Activated T-helper 2 cell treated with anti-CD3 and anti-CD28 coated beads, Interferon-gamma antibody, Interleukin-2, Interleukin-4, amounts not matched to agents 10 μg/mL and 5 μg/mL and 100 μg/mL, durations not matched to agents 14 hours and 24 hours and 36 hours (primary cell): Measurements from ENCODE around the gene RCN2. TPM values are rescaled to one million over a fixed set of nuclear protein-coding genes. Genes with fewer than 3 reads are reported as not detected.
A peak's percentile ranks its signal among the peaks of the same experiment; 100 is the strongest.

Experiments
- DNase-seq: peaks from one replicate; pipeline ENCODE4 v3.0.0; 2021; ENCODE audit warnings: low spot score
- H3K27ac Mint-ChIP-seq: one replicate; pipeline ENCODE4 v1.8.0; 2021; ENCODE audit warnings: mixed read lengths
- H3K27me3 Mint-ChIP-seq: one replicate; pipeline ENCODE4 v1.8.0; 2021; ENCODE audit warnings: low read depth, mixed read lengths
- H3K36me3 Mint-ChIP-seq: one replicate; pipeline ENCODE4 v1.8.0; 2021; ENCODE audit warnings: low read depth, mixed read lengths
- H3K4me1 Mint-ChIP-seq: one replicate; pipeline ENCODE4 v1.8.0; 2021; ENCODE audit warnings: low read depth, mixed read lengths
- H3K4me3 Mint-ChIP-seq: one replicate; pipeline ENCODE4 v1.8.0; 2021; ENCODE audit warnings: low read depth, mild to moderate bottlenecking, moderate library complexity, mixed read lengths
- H3K9me3 Mint-ChIP-seq: one replicate; pipeline ENCODE4 v1.8.0; 2021; ENCODE audit warnings: mixed read lengths
- intact Hi-C: fragments of 100-400 bp; cut with micrococcal nuclease; formaldehyde crosslinking; loops from one replicate; pipeline ENCODE4 v1.15.1; 2023
- total RNA-seq: library from RNA; stranded (reverse); gene quantifications from 2 replicates; pipeline ENCODE4 v1.2.3, GENCODE V29; 2022

The RCN2 gene
- total RNA-seq, 1 donor from 2014 or later: 35.7 TPM

DNA sequence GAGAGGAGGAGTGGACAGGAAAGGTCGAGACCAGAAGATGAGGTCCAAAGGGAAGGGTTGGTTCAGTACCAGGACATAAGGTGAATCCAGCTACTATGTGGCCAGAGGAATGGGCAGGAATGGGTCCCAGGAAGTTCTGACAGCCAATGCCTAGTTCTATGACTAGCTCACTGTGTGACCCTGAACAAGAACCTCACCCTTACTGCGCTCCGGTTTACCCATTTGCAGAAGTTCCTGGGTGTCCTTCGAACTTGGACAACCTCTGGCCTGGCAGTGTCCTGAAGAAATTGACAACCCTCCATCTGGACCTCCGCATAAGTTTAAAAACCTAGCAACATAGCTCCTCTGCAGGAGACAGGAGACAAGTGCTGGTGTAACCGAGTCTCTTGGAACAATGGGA lies 51.2 kb downstream of the RCN2 start:
- Mint-ChIP-seq H3K36me3 (no peaks in the 10 kb centered on the region), H3K4me3 (no peak overlapping the region), H3K27ac (no peak overlapping the region), H3K4me1 (peaks cover 41% of the 10 kb centered on the region), H3K27me3 (no peaks in the 10 kb centered on the region), H3K9me3 (no peaks in the 10 kb centered on the region)
- intact Hi-C loops: loop anchor here (10.0 kb wide), 1 partner anchor 202 kb away; no protein-coding TSS in a partner anchor
- no peak for DNase-seq

DNA sequence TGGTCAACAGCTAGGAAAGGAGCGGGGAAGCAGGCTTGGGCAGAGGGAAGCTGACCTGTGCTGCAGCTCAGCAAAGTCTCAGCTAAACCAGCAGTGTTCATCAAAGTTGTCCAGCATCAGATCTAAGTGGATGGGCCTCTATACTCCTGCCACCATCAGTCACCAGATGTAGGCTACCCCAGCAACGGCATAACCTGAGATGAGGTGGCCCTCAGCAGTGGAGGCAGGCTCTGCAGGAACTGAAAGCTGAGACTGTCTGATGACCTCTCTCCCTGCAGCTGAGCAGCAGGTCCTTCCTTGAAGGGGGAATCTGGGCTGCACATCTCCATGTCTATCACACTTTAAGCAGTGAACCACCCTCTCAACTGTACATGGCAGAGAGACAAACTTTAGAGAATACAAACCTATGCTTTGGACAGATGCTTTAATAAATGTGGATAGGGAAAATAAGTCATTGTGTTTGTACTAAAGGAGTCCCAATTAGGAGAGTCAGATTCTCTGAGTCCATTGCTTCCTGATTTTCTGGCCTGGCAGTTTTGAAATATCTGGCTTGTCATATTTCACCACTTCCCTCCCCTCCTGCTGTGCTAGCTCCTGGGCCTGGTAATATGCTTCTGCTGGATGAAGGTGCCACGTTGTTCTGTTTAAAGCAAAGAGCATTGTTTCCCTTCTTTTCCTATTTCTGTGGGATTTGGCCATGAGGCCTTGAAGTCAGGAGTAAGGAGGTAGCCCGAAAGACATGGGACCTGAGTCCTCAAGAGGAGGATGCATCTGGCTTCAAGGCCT lies 52.2 kb downstream of the RCN2 start:
- no peak overlapping the region for H3K4me3 Mint-ChIP-seq
- no peaks in the 10 kb centered on the region for H3K9me3 Mint-ChIP-seq
- no peak overlapping the region for H3K27ac Mint-ChIP-seq
- no peak for DNase-seq
- peaks cover 47% of the 10 kb centered on the region for H3K4me1 Mint-ChIP-seq
- H3K36me3 Mint-ChIP-seq: no peaks in the 10 kb centered on the region
- intact Hi-C loops: loop anchor here (10.0 kb wide), 1 partner anchor 201 kb away; no protein-coding TSS in a partner anchor
- no peaks in the 10 kb centered on the region for H3K27me3 Mint-ChIP-seq

DNA sequence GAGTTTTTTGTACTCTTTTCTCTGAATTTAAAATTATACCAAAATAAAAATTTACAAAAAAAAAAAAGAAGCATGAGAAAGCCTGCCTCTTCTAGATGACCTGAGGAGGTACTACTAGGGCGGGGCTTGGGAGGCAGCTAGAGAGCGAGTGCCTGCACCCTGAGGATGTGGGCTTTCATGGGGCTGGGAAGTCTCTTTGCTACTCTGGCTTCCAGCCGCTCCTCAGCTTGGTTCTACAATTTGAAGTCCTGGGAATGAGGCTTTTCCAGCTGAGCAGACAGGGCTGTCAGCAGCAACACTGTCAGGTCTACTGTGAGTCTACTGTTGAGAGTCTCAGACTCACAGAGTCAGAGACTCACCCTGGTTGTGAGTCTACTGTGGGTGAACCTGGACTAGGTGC lies 55.2 kb downstream of the RCN2 start:
- intact Hi-C loops: loop anchor here (10.0 kb wide), 1 partner anchor 198 kb away; no protein-coding TSS in a partner anchor
- Mint-ChIP-seq H3K27ac (peak overlapping the region; percentile 99), H3K4me1 (peaks cover 64% of the 10 kb centered on the region), H3K27me3 (no peaks in the 10 kb centered on the region), H3K9me3 (no peaks in the 10 kb centered on the region), H3K36me3 (no peaks in the 10 kb centered on the region), H3K4me3 (no peak overlapping the region)
- no peak for DNase-seq

DNA sequence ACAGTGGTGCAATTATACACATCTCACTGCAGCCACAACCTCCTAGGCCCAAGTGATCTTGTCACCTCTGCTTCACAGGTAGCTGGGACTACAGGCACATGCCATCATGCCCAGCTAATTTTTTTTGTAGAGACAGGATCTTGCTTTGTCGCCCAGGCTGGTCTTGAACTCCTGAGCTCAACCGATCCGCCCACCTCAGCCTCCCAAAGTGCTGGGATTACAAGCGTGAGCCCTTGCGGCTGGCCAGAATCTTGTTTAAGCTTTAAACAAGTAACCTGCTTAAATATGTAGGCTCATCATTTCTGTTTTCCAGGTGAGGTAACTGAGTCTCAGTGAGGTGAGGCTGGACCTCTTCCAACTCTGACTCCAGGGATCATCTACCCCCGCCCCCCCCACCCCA lies 55.7 kb downstream of the RCN2 start:
- intact Hi-C loops: loop anchor here (10.0 kb wide), 1 partner anchor 198 kb away; no protein-coding TSS in a partner anchor
- Mint-ChIP-seq H3K4me1 (peaks cover 62% of the 10 kb centered on the region), H3K4me3 (no peak overlapping the region), H3K27me3 (no peaks in the 10 kb centered on the region), H3K9me3 (no peaks in the 10 kb centered on the region), H3K36me3 (no peaks in the 10 kb centered on the region), H3K27ac (peak overlapping the region; percentile 99)
- DNase-seq: no peak

DNA sequence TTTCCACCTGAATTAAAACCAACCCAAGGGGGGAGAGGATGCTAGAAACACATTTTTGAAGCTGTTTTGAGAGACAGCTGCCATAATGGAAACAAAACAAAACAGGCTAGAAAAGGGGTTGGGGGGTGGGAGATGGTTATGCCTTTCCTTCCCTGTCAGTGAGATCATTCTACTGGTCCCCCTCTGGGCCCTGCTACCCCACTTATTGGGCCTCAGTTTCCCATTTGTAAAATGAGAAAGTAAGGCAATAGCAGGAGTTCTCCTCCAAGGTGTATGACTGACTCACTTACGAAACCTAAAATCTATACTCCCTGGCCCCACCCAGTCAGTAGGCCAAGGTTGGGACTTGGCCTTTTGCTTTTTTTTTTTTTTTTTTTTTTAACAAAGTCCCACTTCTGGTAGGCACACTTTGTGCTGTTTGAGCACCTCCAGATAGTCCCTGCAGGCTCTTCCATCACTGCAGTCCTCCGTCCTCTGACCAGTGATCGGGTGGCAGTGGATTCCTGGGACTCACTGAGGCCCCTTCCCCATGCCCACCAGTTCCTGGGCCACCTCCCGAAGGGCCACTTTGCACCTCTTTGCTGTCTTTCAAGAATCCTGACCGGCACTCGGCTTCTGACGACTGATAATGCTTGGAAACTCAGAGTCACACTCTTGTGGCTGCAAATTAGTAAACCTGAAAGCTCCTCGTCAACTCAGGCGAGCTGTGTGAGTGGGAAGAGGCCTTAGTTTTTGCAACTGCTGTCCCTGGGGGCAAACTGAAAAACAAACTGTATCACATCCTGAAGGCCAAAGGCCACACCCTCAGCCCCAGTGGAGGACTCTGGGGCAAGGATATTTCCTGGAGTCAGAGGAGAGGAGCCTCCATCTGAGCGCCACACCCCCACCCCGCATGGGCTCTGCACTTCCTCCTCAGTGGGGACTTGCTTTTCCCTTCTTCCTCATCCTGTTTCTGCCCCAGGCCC lies 56.6 kb downstream of the RCN2 start:
- no peaks in the 10 kb centered on the region for H3K36me3 Mint-ChIP-seq
- peaks cover 62% of the 10 kb centered on the region for H3K4me1 Mint-ChIP-seq
- intact Hi-C loops: loop anchor here (1.0 to 10.0 kb wide), 5 partner anchors 9 to 197 kb away; no protein-coding TSS in a partner anchor
- peak overlapping the region; percentile 99 for H3K27ac Mint-ChIP-seq
- DNase-seq: peak; percentile 76
- H3K4me3 Mint-ChIP-seq: peak overlapping the region; percentile 58
- no peaks in the 10 kb centered on the region for H3K27me3 Mint-ChIP-seq
- H3K9me3 Mint-ChIP-seq: no peaks in the 10 kb centered on the region

DNA sequence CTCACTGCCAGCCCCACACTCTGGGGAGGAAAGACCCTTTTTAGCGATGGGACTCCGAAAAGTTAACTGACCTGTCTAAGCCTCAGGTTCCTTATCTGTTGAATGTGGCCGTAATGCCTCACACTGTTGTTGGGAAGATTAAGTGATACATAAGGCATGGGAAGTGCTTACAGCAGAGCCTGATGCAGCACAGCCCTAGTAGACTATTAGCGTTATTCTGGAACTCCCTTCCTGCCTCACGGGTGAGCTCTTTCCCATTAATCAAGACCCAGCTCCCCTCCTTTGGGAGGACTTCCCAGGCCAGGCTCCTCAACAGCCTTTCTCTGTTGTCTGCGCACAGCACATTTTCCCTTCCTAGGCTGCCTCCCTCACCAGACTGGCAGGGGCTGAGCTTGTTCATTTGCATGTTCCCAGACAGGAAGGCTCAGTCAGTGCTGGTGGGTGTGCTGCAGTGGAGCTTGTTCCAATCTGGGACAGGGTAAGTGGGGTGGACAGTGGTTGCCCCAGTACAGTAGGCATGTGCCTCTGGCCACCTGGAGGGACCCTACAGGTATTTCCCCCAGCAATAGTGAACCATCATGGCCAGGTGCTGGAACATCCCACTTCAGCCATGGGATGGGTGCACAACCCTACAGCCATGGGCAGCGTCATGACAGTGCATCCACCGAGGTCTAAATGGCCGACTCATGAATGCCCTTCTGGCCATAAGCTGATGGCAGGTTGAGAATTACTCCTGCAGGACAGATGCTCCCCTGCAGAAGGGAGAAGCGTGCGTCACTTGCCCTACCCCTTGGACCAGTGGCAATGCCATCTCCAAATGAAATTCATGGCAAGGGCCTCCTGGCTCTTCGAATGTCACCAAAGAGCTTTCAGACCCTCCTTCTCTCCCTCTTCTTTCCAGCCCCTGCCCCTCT lies 57.6 kb downstream of the RCN2 start:
- peak overlapping the region; percentile 99 for H3K27ac Mint-ChIP-seq
- no peak for DNase-seq
- H3K36me3 Mint-ChIP-seq: no peaks in the 10 kb centered on the region
- intact Hi-C loops: loop anchor here (1.0 to 10.0 kb wide), 5 partner anchors 8 to 196 kb away; no protein-coding TSS in a partner anchor
- peaks cover 63% of the 10 kb centered on the region for H3K4me1 Mint-ChIP-seq
- no peaks in the 10 kb centered on the region for H3K9me3 Mint-ChIP-seq
- H3K27me3 Mint-ChIP-seq: no peaks in the 10 kb centered on the region
- peak overlapping the region; percentile 58 for H3K4me3 Mint-ChIP-seq

DNA sequence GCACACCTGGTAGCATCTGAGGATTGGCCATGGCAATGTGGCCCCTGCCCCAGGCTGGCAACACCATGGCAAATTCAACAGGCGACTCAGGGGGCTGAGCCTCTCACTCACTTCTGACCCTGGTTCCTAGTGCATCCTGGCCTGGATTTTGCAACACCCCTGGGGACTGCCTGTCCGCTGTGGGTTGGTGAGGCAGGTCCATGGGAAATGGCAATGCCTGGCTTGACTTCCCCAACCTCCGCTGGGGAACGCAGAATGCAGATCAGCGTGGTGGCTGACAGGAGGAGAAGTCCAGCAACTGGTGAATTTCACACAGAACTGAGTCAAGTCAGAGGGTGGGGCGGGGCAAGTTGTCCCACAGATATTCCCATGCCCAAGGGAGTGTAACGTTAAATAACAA lies 59.5 kb downstream of the RCN2 start:
- H3K27ac Mint-ChIP-seq: no peak overlapping the region
- intact Hi-C loops: no loop called here
- no peak overlapping the region for H3K4me3 Mint-ChIP-seq
- H3K9me3 Mint-ChIP-seq: no peaks in the 10 kb centered on the region
- no peak for DNase-seq
- peaks cover 6% of the 10 kb centered on the region for H3K36me3 Mint-ChIP-seq
- H3K4me1 Mint-ChIP-seq: peaks cover 61% of the 10 kb centered on the region
- H3K27me3 Mint-ChIP-seq: no peaks in the 10 kb centered on the region

DNA sequence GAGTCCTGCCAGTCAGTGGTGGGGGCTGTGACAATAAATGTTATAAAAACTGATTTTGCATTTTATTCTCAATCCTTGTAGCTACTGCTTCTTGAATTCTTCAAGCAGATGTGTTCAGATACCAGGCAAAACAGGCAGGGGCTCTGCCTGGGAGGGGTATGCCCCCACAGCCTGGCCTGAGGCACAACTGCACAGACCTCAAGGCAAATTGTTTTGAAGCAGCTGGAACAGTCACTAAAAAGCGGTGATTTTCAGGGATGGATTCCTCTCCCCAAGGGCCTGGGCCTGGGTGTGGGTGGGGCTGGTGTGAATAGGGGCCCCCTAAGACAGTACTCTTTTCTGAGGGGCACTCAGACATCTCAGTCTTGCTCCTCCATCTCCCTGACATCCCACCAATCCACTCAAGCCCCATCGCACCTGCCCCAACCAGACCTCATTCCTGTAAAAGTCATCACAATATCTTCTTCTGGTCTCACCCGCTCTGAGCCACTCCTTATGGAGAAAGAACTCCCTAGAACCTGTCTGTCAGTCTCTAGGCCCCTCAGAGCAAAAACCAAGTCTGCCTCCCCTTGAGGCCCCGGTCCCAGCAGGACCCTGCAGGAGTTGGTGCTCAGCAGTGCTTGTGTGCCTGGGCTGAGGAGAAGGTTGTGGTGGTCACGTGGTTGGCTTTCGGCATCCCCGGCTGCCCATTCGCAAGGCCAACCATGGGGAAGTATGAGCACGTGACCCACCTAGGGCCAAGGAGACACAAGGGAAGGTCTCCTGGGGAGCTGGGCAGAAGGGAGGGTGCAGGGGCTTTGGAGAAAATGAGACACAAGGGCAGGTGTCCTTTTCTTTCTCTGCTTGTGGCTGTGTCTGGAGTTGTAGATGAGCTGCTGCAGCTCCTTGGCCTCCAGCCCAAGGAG lies 60.4 kb downstream of the RCN2 start:
- peaks cover 9% of the 10 kb centered on the region for H3K36me3 Mint-ChIP-seq
- intact Hi-C loops: no loop called here
- peak overlapping the region; percentile 90 for H3K27ac Mint-ChIP-seq
- H3K4me3 Mint-ChIP-seq: no peak overlapping the region
- peaks cover 58% of the 10 kb centered on the region for H3K4me1 Mint-ChIP-seq
- no peaks in the 10 kb centered on the region for H3K9me3 Mint-ChIP-seq
- H3K27me3 Mint-ChIP-seq: no peaks in the 10 kb centered on the region
- DNase-seq: no peak

DNA sequence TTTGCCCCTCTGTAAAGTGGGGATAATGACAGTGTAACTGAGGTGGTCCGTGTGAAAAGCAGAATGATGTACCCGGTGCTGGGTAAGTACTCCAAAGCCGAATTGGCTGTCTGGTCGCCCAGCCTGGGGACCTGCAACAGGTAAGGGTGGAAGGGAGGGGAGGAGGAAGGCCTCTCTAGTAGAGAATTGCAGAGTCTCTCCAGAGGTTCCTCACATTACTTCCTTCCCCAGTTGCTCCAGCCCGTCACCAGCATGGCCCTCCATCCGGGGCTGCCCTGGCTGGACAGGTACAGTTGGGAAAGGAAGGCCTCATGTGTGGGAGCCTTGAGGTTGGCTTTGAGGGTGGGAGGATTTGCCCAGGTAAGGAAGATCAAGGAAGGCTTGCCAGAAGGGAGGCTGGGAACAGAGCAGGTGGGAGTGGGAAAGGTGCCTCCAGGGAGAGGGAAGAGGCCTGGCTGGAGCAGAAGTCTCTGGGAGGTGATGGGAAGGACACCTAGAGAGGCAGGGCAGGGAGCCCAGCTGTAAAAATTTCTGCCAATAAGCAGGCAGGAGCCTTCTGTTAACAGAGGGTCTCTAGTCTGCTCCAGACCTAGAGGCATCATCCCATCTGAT lies 61.7 kb downstream of the RCN2 start:
- peak overlapping the region; percentile 27 for H3K4me3 Mint-ChIP-seq
- no peaks in the 10 kb centered on the region for H3K27me3 Mint-ChIP-seq
- no peak for DNase-seq
- H3K9me3 Mint-ChIP-seq: no peaks in the 10 kb centered on the region
- H3K27ac Mint-ChIP-seq: peak overlapping the region; percentile 90
- H3K4me1 Mint-ChIP-seq: peaks cover 62% of the 10 kb centered on the region
- intact Hi-C loops: no loop called here
- peaks cover 21% of the 10 kb centered on the region for H3K36me3 Mint-ChIP-seq

DNA sequence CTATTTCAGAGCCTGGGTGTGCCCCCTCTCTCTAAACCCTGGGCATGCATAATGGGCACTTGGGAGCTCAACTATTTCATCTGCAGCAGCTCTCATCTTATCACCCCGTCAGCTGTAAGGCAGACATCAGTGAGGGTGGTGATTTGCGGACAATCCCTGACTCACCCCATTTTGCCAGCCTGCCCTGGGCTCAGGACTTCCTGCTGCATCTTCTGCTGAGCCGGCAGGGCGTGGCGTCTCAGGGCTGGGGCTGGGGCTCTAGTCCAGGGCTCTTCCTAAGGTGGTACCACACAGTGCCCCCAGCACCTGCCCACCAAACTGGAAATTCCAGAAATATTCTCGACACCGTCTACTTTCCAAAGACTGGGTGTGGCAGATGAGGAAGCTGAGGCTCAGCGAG lies 62.5 kb downstream of the RCN2 start:
- no peaks in the 10 kb centered on the region for H3K9me3 Mint-ChIP-seq
- peak overlapping the region; percentile 92 for H3K4me3 Mint-ChIP-seq
- intact Hi-C loops: loop anchor here (2.0 kb wide), 1 partner anchor 63 kb away; the partner anchor contains the start of gene RCN2
- peaks cover 62% of the 10 kb centered on the region for H3K4me1 Mint-ChIP-seq
- peak overlapping the region; percentile 90 for H3K27ac Mint-ChIP-seq
- H3K27me3 Mint-ChIP-seq: no peaks in the 10 kb centered on the region
- H3K36me3 Mint-ChIP-seq: peaks cover 29% of the 10 kb centered on the region
- no peak for DNase-seq

DNA sequence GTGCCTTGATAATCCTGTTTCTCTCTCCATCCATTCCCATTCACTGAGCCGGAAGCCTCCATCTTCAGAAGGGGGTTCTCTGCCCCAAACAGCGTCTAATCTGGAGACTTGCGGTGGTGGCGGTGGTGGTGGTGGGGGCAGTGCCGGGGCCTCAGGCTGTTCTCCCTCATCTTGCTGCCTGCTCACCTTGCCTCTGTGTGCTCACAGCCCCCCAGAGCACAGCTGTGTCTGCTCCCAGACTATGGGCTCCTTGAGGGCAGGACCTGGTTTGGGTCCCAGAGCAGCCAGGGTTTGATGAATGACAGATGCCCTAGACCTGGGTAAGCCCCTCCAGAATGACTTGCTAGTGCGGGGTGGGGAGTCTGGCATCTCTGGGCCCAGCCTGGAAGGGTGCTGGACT lies 62.9 kb downstream of the RCN2 start:
- peaks cover 34% of the 10 kb centered on the region for H3K36me3 Mint-ChIP-seq
- intact Hi-C loops: loop anchor here (2.0 kb wide), 1 partner anchor 64 kb away; the partner anchor contains the start of gene RCN2
- no peaks in the 10 kb centered on the region for H3K27me3 Mint-ChIP-seq
- H3K27ac Mint-ChIP-seq: peak overlapping the region; percentile 90
- no peaks in the 10 kb centered on the region for H3K9me3 Mint-ChIP-seq
- H3K4me3 Mint-ChIP-seq: peak overlapping the region; percentile 92
- DNase-seq: no peak
- peaks cover 62% of the 10 kb centered on the region for H3K4me1 Mint-ChIP-seq
